Left lung (tissue), 10 donors: ENCODE data around the gene GNAT1. TPM values are rescaled to one million over a fixed set of nuclear protein-coding genes. Genes with fewer than 3 reads are reported as not detected.

ENCODE experiments used
- ATAC-seq: fragments of 200-7000 bp; cut with Tn5 transposase; one replicate; pipeline ENCODE4 v1.9.1; 2020; ENCODE audit warnings: moderate library complexity
- DNase-seq, 4 donors: peaks; one replicate each; pipeline ENCODE4 v3.0.0-alpha.2; 2013 to 2020
- H3K27ac ChIP-seq, 2 donors: fragments of 200-600 bp; sonication (generic) in 1 of 2; one replicate each; pipeline versions ENCODE4 v1.5.0 to v1.8.0; 2020 to 2021
- H3K27me3 ChIP-seq, 2 donors: fragments of 200-600 bp; sonication (generic) in 1 of 2; one replicate each; pipeline versions ENCODE4 v1.5.0 to v1.8.0; 2020 to 2021
- H3K36me3 ChIP-seq, 2 donors: fragments of 200-600 bp; sonication (generic) in 1 of 2; one replicate each; pipeline versions ENCODE4 v1.5.0 to v1.8.0; 2020 to 2021
- H3K4me1 ChIP-seq, 2 donors: fragments of 200-600 bp; one replicate each; pipeline ENCODE4 v1.8.0; 2021
- H3K4me3 ChIP-seq, 2 donors: fragments of 200-600 bp; sonication (generic) in 1 of 2; one replicate each; pipeline versions ENCODE4 v1.5.0 to v1.8.0; 2020 to 2021; ENCODE audit warnings: mild to moderate bottlenecking in 1 of 2
- H3K9me3 ChIP-seq, 2 donors: fragments of 200-600 bp; sonication (generic) in 1 of 2; one replicate each; pipeline versions ENCODE4 v1.5.0 to v1.8.0; 2020 to 2021
- CTCF ChIP-seq, 2 donors: fragments of 200-600 bp; sonication (generic) in 1 of 2; IDR thresholded peaks; one replicate each; pipeline versions ENCODE4 v1.5.0 to v1.8.0; 2021; ENCODE audit warnings: antibody characterized with exemption in 2 of 2
- intact Hi-C, 2 donors: fragments of 100-400 bp; cut with DNase I; formaldehyde crosslinking; loops; one replicate each; pipeline versions ENCODE4 v1.11.2 to v1.14.2; 2022
- polyA plus RNA-seq, 6 donors: library from polyadenylated mRNA; unstranded; fragments of 120-200 nt; gene quantifications; one replicate each; pipeline ENCODE4 v1.2.1, GENCODE V29; 2013; ENCODE audit not compliant: insufficient read length in 6 of 6
- total RNA-seq, 2 donors: library from RNA; stranded (reverse); fragmentation: NEBNext Ultra II Directional; extraction: Animal tissue kit (Norgen Biotek cat#: 25700); gene quantifications; one replicate each; pipeline ENCODE4 v1.2.1, GENCODE V29; 2021
- donor health status: DM: no; HTN: yes; CAD: no.
- donor health status: DM: no; HTN: no; CAD: no.

Gene GNAT1
- total and polyA plus RNA-seq, 8 donors = not detected

GRCh38 chr3:50162034-50162883, 29.2 kb upstream of the GNAT1 start:
- peaks cover 34 to 83% of the 10 kb centered on the region in 2 donors for H3K4me1 ChIP-seq
- peak overlapping the region; percentile 42 to 69 for H3K27ac ChIP-seq
- no peak for DNase-seq
- no peak for ATAC-seq
- TF ChIP-seq CTCF (IDR thresholded peaks at IDR 0.05) = no peak
- intact Hi-C loops = no loop called here
- H3K36me3 ChIP-seq = no peaks in the 10 kb centered on the region
- H3K9me3 ChIP-seq = no peaks in the 10 kb centered on the region
- H3K4me3 ChIP-seq = no peak overlapping the region
- H3K27me3 ChIP-seq = peaks cover 0 to 10% of the 10 kb centered on the region in 2 donors

- peak in 1 of 4 donors; percentile 67 for DNase-seq
- Histone ChIP-seq H3K9me3 (no peaks in the 10 kb centered on the region), H3K4me3 (no peak overlapping the region), H3K27ac (peak overlapping the region; percentile 60 to 69), H3K4me1 (peaks cover 28 to 85% of the 10 kb centered on the region in 2 donors), H3K36me3 (no peaks in the 10 kb centered on the region), H3K27me3 (no peaks in the 10 kb centered on the region)
- peak; percentile 30 for ATAC-seq
- no peak for TF ChIP-seq CTCF (IDR thresholded peaks at IDR 0.05)
- intact Hi-C loops = no loop called here
Observed at GRCh38 chr3:50163572-50164455, 27.6 kb upstream of the GNAT1 start.

- intact Hi-C loops = no loop called here
- H3K4me3 ChIP-seq = no peak overlapping the region
- no peaks in the 10 kb centered on the region for H3K27me3 ChIP-seq
- no peaks in the 10 kb centered on the region for H3K36me3 ChIP-seq
- H3K9me3 ChIP-seq = no peaks in the 10 kb centered on the region
- ATAC-seq (no peak), DNase-seq (no peak)
- TF ChIP-seq CTCF (IDR thresholded peaks at IDR 0.05) = no peak
- H3K27ac ChIP-seq = peak overlapping the region; percentile 60 to 69
- peaks cover 28 to 85% of the 10 kb centered on the region in 2 donors for H3K4me1 ChIP-seq
Observed at GRCh38 chr3:50164481-50164880, 26.9 kb upstream of the GNAT1 start.

- H3K27me3 ChIP-seq = no peaks in the 10 kb centered on the region
- peaks cover 28 to 80% of the 10 kb centered on the region in 2 donors for H3K4me1 ChIP-seq
- H3K9me3 ChIP-seq = no peaks in the 10 kb centered on the region
- ATAC-seq (peak; percentile 17), DNase-seq (no peak)
- no peak overlapping the region for H3K4me3 ChIP-seq
- peak overlapping the region; percentile 60 to 69 for H3K27ac ChIP-seq
- no peaks in the 10 kb centered on the region for H3K36me3 ChIP-seq
- intact Hi-C loops = no loop called here
- no peak for TF ChIP-seq CTCF (IDR thresholded peaks at IDR 0.05)
Observed at GRCh38 chr3:50164984-50165909, 26.2 kb upstream of the GNAT1 start.
